Measurements from ENCODE around the gene TGM2.

- TF ChIP-seq, protein P1, sequence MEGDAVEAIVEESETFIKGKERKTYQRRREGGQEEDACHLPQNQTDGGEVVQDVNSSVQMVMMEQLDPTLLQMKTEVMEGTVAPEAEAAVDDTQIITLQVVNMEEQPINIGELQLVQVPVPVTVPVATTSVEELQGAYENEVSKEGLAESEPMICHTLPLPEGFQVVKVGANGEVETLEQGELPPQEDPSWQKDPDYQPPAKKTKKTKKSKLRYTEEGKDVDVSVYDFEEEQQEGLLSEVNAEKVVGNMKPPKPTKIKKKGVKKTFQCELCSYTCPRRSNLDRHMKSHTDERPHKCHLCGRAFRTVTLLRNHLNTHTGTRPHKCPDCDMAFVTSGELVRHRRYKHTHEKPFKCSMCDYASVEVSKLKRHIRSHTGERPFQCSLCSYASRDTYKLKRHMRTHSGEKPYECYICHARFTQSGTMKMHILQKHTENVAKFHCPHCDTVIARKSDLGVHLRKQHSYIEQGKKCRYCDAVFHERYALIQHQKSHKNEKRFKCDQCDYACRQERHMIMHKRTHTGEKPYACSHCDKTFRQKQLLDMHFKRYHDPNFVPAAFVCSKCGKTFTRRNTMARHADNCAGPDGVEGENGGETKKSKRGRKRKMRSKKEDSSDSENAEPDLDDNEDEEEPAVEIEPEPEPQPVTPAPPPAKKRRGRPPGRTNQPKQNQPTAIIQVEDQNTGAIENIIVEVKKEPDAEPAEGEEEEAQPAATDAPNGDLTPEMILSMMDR (IDR thresholded peaks at IDR 0.05; ENCODE audit: low read depth, low read length): no peak
- TF ChIP-seq, protein P2, sequence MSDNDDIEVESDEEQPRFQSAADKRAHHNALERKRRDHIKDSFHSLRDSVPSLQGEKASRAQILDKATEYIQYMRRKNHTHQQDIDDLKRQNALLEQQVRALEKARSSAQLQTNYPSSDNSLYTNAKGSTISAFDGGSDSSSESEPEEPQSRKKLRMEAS (IDR thresholded peaks at IDR 0.05; ENCODE audit: low read depth, low read length): no peak
- TF ChIP-seq POLR2A (IDR thresholded peaks at IDR 0.05; ENCODE audit: extremely low read depth, insufficient read length): no peak
- no peak for TF ChIP-seq MYC (IDR thresholded peaks at IDR 0.05; ENCODE audit: low read depth, low read length)
Observed at GRCh38 chr20:38139156-38139912, 25.7 kb downstream of the TGM2 start.

Data from NB4 (cell line).